GM06990 (cell line): Measurements from ENCODE around the gene ALPI.

ENCODE experiments used
- DNase-seq: peaks from one replicate; pipeline ENCODE4 v3.0.0-alpha.2; 2011; ENCODE audit not compliant: insufficient read length; ENCODE audit errors: extremely low read depth
- H3K27me3 ChIP-seq: replicated peaks from 2 replicates; pipeline ENCODE4 v1.6.0; 2011; ENCODE audit warnings: low read length; ENCODE audit not compliant: control insufficient read depth, insufficient read depth
- H3K36me3 ChIP-seq: 2 replicates; pipeline ENCODE4 v1.5.1; 2011; ENCODE audit warnings: low read length; ENCODE audit not compliant: control insufficient read depth, insufficient read depth
- H3K4me3 ChIP-seq: replicated peaks from 2 replicates; pipeline ENCODE4 v1.5.1; 2011; ENCODE audit warnings: low read depth, mild to moderate bottlenecking, control low read depth, low read length
- CTCF ChIP-seq: IDR thresholded peaks from 2 replicates; pipeline ENCODE4 v1.5.1; 2011; ENCODE audit warnings: low read length, control low read depth, mild to moderate bottlenecking, inconsistent platforms; ENCODE audit not compliant: insufficient read depth, poor library complexity, severe bottlenecking

ALPI gene

GRCh38 chr2:232482301-232483238 is 26.6 kb downstream of the ALPI start:
- H3K27me3 ChIP-seq, result no peaks in the 10 kb centered on the region; the same call in 1 of the 2 replicates
- no peak overlapping the region for H3K4me3 ChIP-seq
- no peaks in the 10 kb centered on the region for H3K36me3 ChIP-seq
- no peak for DNase-seq
- TF ChIP-seq CTCF, result no peak

- no peak for DNase-seq
- no peaks in the 10 kb centered on the region; the same call in 1 of the 2 replicates for H3K27me3 ChIP-seq
- H3K4me3 ChIP-seq, result no peak overlapping the region
- no peaks in the 10 kb centered on the region for H3K36me3 ChIP-seq
- no peak for TF ChIP-seq CTCF
Measured at GRCh38 chr2:232483311-232483922, 27.5 kb downstream of the ALPI start.

DNA sequence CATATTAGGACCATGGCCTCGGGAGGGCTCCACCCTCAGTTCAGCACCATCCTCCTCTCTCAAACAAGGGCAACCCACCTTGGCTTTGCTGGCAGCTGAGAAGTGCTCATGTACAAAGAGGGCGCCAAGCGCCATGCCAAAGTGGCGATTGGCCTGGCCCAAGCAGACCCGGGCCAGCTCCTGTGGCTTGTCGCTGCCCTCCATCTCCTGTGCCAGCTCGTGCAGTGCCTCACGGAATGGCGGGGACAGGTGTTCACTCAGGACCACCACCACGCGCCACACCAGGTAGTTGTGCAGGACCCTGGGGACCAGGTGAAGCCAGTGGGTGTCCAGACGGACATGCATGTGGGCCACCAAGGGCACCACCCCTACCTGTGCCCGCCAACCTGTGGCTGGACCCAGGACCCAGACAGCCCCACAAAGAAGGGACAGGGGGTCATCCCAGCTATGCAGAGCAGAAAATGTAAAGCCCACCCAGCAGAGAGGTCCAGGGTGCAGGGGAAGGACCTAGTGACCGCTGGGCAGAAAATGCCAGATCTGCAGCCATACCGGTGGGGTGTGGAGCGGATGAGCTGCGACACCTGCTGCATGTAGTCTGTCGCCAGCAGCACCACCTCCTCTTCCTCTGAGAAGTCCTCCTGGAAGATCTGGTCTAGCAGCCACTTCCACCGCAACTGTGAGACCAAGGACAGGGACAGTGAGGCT is 28.1 kb downstream of the ALPI start:
- no peak overlapping the region for H3K4me3 ChIP-seq
- no peak for DNase-seq
- no peak for TF ChIP-seq CTCF
- no peaks in the 10 kb centered on the region; the same call in 1 of the 2 replicates for H3K27me3 ChIP-seq
- H3K36me3 ChIP-seq, result no peaks in the 10 kb centered on the region

- Histone ChIP-seq H3K36me3 (no peaks in the 10 kb centered on the region), H3K27me3 (no peaks in the 10 kb centered on the region; the same call in 1 of the 2 replicates), H3K4me3 (no peak overlapping the region)
- no peak for DNase-seq
- TF ChIP-seq CTCF, result no peak
Measured at GRCh38 chr2:232484628-232485347, 28.8 kb downstream of the ALPI start.

- Histone ChIP-seq H3K36me3 (no peaks in the 10 kb centered on the region), H3K27me3 (no peaks in the 10 kb centered on the region; the same call in 1 of the 2 replicates), H3K4me3 (no peak overlapping the region)
- no peak for DNase-seq
- TF ChIP-seq CTCF, result no peak
Measured at GRCh38 chr2:232485348-232485756, 29.4 kb downstream of the ALPI start.
